CD14-positive monocyte (primary cell): ENCODE data around the gene RAB37. TPM values are rescaled to one million over a fixed set of nuclear protein-coding genes. Genes with fewer than 3 reads are reported as not detected.
A peak's percentile ranks its signal among the peaks of the same experiment; 100 is the strongest.

Experiments used
- DNase-seq, 3 donors: peaks; one replicate each; pipeline ENCODE4 v3.0.0-alpha.2; 2011 to 2022
- H2AFZ ChIP-seq: 2 replicates; pipeline ENCODE4 v1.6.0; 2012; ENCODE audit warnings: mild to moderate bottlenecking, low read depth, low read length, inconsistent platforms; ENCODE audit not compliant: insufficient read depth, poor library complexity, severe bottlenecking
- H3K27ac ChIP-seq, 2 donors: 1 replicate in 1 of 2; 2 replicates in 1 of 2; pipeline ENCODE4 v1.5.1; 2012 to 2013; ENCODE audit warnings: low read length in 2 of 2, control low read depth in 1 of 2, inconsistent platforms in 1 of 2, low read depth in 1 of 2, mild to moderate bottlenecking in 1 of 2
- H3K27me3 ChIP-seq, 2 donors: one replicate each; pipeline versions ENCODE4 v1.6.0 to v1.6.1; 2011 to 2013; ENCODE audit warnings: low read length in 2 of 2; ENCODE audit not compliant: control insufficient read depth in 2 of 2, insufficient read depth in 2 of 2
- H3K36me3 ChIP-seq, 2 donors: replicated peaks in 1 of 2; 1 replicate in 1 of 2; 2 replicates in 1 of 2; pipeline versions ENCODE4 v1.5.1 to v1.6.1; 2012 to 2013; ENCODE audit warnings: low read length in 2 of 2, control low read depth in 1 of 2, inconsistent platforms in 1 of 2, mild to moderate bottlenecking in 1 of 2; ENCODE audit not compliant: insufficient read depth in 2 of 2, control insufficient read depth in 1 of 2
- H3K4me1 ChIP-seq, 2 donors: 1 replicate in 1 of 2; 2 replicates in 1 of 2; pipeline versions ENCODE4 v1.5.1 to v1.6.1; 2012 to 2013; ENCODE audit warnings: low read length in 2 of 2, control low read depth in 1 of 2, inconsistent platforms in 1 of 2, mild to moderate bottlenecking in 1 of 2, moderate library complexity in 1 of 2; ENCODE audit not compliant: insufficient read depth in 2 of 2, control insufficient read depth in 1 of 2
- H3K4me2 ChIP-seq: replicated peaks from 2 replicates; pipeline ENCODE3; 2012; ENCODE audit warnings: low read length, moderate library complexity, mild to moderate bottlenecking; ENCODE audit not compliant: poor library complexity, severe bottlenecking; ENCODE audit errors: extremely low read depth
- H3K4me3 ChIP-seq, 3 experiments: fragments of 200-600 bp in 1 of 3; sonication (generic) in 1 of 3; replicated peaks in 1 of 3; 1 replicate in 2 of 3; 2 replicates in 1 of 3; pipeline ENCODE4 v1.5.1; 2011 to 2013; ENCODE audit warnings: low read length in 3 of 3, mild to moderate bottlenecking in 3 of 3, control low read depth in 2 of 3, low read depth in 2 of 3, inconsistent platforms in 1 of 3, moderate library complexity in 1 of 3
- H3K79me2 ChIP-seq: 2 replicates; pipeline ENCODE4 v1.6.0; 2012; ENCODE audit warnings: mild to moderate bottlenecking, control low read depth, inconsistent platforms, low read length, moderate library complexity; ENCODE audit not compliant: insufficient read depth
- H3K9ac ChIP-seq: 2 replicates; pipeline ENCODE4 v1.6.0; 2017; ENCODE audit warnings: low read length, mild to moderate bottlenecking; ENCODE audit not compliant: insufficient read depth, poor library complexity, severe bottlenecking
- H3K9me3 ChIP-seq, 2 donors: replicated peaks in 1 of 2; 1 replicate in 1 of 2; 2 replicates in 1 of 2; pipeline versions ENCODE4 v1.5.1 to v1.6.1; 2012 to 2013; ENCODE audit warnings: low read length in 2 of 2, control low read depth in 1 of 2; ENCODE audit not compliant: control insufficient read depth in 1 of 2, insufficient read depth in 1 of 2
- H4K20me1 ChIP-seq: 2 replicates; pipeline ENCODE4 v1.6.0; 2012; ENCODE audit warnings: mild to moderate bottlenecking, low read length, control low read depth, moderate library complexity; ENCODE audit not compliant: insufficient read depth
- H3K27ac Mint-ChIP-seq, 7 donors: one replicate each; pipeline ENCODE4 v1.8.0; 2020; ENCODE audit warnings: mild to moderate bottlenecking in 7 of 7, mixed read lengths in 7 of 7, moderate library complexity in 6 of 7, inconsistent platforms in 2 of 7
- H3K27me3 Mint-ChIP-seq, 3 donors: one replicate each; pipeline ENCODE4 v1.8.0; 2021 to 2022; ENCODE audit warnings: low read depth in 3 of 3, mild to moderate bottlenecking in 3 of 3, mixed read lengths in 3 of 3, moderate library complexity in 3 of 3, inconsistent platforms in 1 of 3
- H3K36me3 Mint-ChIP-seq, 2 donors: one replicate each; pipeline ENCODE4 v1.8.0; 2020; ENCODE audit warnings: mixed read lengths in 2 of 2, inconsistent platforms in 1 of 2, mild to moderate bottlenecking in 1 of 2
- H3K4me1 Mint-ChIP-seq: one replicate; pipeline ENCODE4 v1.8.0; 2020; ENCODE audit warnings: mild to moderate bottlenecking, mixed read lengths
- H3K4me3 Mint-ChIP-seq, 2 donors: one replicate each; pipeline ENCODE4 v1.8.0; 2020; ENCODE audit warnings: mild to moderate bottlenecking in 2 of 2, mixed read lengths in 2 of 2, moderate library complexity in 1 of 2
- H3K9me3 Mint-ChIP-seq, 7 donors: one replicate each; pipeline ENCODE4 v1.8.0; 2020 to 2022; ENCODE audit warnings: mixed read lengths in 7 of 7, mild to moderate bottlenecking in 6 of 7, moderate library complexity in 6 of 7, inconsistent platforms in 2 of 7
- CTCF ChIP-seq: fragments of 200-600 bp; IDR thresholded peaks from one replicate; pipeline ENCODE4 v1.8.0; 2022; ENCODE audit warnings: antibody characterized with exemption, mild to moderate bottlenecking
- WGBS: methylation state at CpG from one replicate; pipeline ENCODE4 v1.1.5; 2013; ENCODE audit warnings: missing lambda C conversion rate; ENCODE audit not compliant: insufficient coverage; 5-methylcytosine and 5-hydroxymethylcytosine counted together
- intact Hi-C, 2 donors: fragments of 100-400 bp; cut with micrococcal nuclease; formaldehyde crosslinking; loops; one replicate each; pipeline versions ENCODE4 v1.15.0 to v1.15.1; 2023
- polyA plus RNA-seq, 3 donors: library from polyadenylated mRNA; depleted of rRNA in 1 of 3; unstranded in 2 of 3; stranded (reverse) in 1 of 3; fragments of 300-500 nt in 2 of 3; fragments of >200 nt in 1 of 3; fragmentation: Illumina TruSeq in 2 of 3; gene quantifications; 1 replicate in 2 of 3; 2 replicates in 1 of 3; pipeline ENCODE4 v1.2.3, GENCODE V29; 2012 to 2021

Gene RAB37
- polyA plus RNA-seq, 3 donors, result 26.8 to 40.9 (median 33.1) TPM

GRCh38 chr17:74779948-74780400, 42.9 kb downstream of the RAB37 start:
- Histone ChIP-seq H3K4me2 (peak overlapping the region; percentile 93), H3K4me1 (peaks cover 94 to 95% of the 10 kb centered on the region in 2 donors), H3K9me3 (no peaks in the 10 kb centered on the region), H3K79me2 (peaks cover 75% of the 10 kb centered on the region), H2AFZ (no peak overlapping the region), H3K4me3 (peak overlapping the region in 1 of 3 experiments; percentile 91), H3K27ac (peak overlapping the region; percentile 90 to 99), H3K9ac (peak overlapping the region; percentile 43), H3K36me3 (peaks cover 0 to 7% of the 10 kb centered on the region in 2 donors), H4K20me1 (peaks cover 25% of the 10 kb centered on the region), H3K27me3 (no peaks in the 10 kb centered on the region)
- Mint-ChIP-seq H3K4me3 (peak overlapping the region; percentile 87 to 95), H3K4me1 (peaks cover 91% of the 10 kb centered on the region), H3K9me3 (no peaks in the 10 kb centered on the region), H3K36me3 (peaks cover 56 to 57% of the 10 kb centered on the region in 2 donors), H3K27me3 (peaks cover 0 to 4% (median 2%) of the 10 kb centered on the region in 3 donors), H3K27ac (peak overlapping the region; percentile 99 to 100 (median 100))
- DNase-seq, result peak; percentile 97 to 98 (median 97)
- 0% methylated on average over 10 of the region's 11 CpGs for WGBS
- TF ChIP-seq CTCF, result no peak
- intact Hi-C loops, result loop anchor here (2.0 kb wide), 1 partner anchor 31 kb away; the partner anchor contains the start of gene NHERF1 (in 2 of the 2)

- H3K4me1 ChIP-seq, result peaks cover 94 to 95% of the 10 kb centered on the region in 2 donors
- intact Hi-C loops, result no loop called here
- Mint-ChIP-seq H3K36me3 (peaks cover 62 to 64% of the 10 kb centered on the region in 2 donors), H3K9me3 (no peaks in the 10 kb centered on the region), H3K4me1 (peaks cover 92% of the 10 kb centered on the region), H3K4me3 (peak overlapping the region; percentile 64 to 75), H3K27ac (peak overlapping the region; percentile 99 to 100 (median 100)), H3K27me3 (peaks cover 0 to 4% (median 2%) of the 10 kb centered on the region in 3 donors)
- no peak overlapping the region for H3K9ac ChIP-seq
- H3K27ac ChIP-seq, result peak overlapping the region; percentile 90 to 99
- peak overlapping the region in 1 of 3 experiments; percentile 49 for H3K4me3 ChIP-seq
- H3K27me3 ChIP-seq, result no peaks in the 10 kb centered on the region
- H3K9me3 ChIP-seq, result no peaks in the 10 kb centered on the region
- peaks cover 75% of the 10 kb centered on the region for H3K79me2 ChIP-seq
- peak; percentile 58 for TF ChIP-seq CTCF
- WGBS, result 31% methylated on average over 4 of the region's 7 CpGs
- peak in 2 of 3 donors; percentile 37 to 39 for DNase-seq
- H3K4me2 ChIP-seq, result peak overlapping the region; percentile 40
- peaks cover 0 to 7% of the 10 kb centered on the region in 2 donors for H3K36me3 ChIP-seq
- peaks cover 25% of the 10 kb centered on the region for H4K20me1 ChIP-seq
- no peak overlapping the region for H2AFZ ChIP-seq
These were observed 43.6 kb downstream of the RAB37 start for GRCh38 chr17:74780443-74781238.
